Activated naive CD8-positive, alpha-beta T cell treated with anti-CD3 and anti-CD28 coated beads, Interleukin-2, amount 10 ng/mL, durations not matched to agents 7 days and 5 days (primary cell): ENCODE data around the gene CCSER1. TPM values are rescaled to one million over a fixed set of nuclear protein-coding genes. Genes with fewer than 3 reads are reported as not detected.

Experiments
- ATAC-seq: fragments of 150-1000 bp; cut with Tn5 transposase; one replicate; pipeline ENCODE4 v1.10.0; 2021; ENCODE audit warnings: low read depth, moderate library complexity
- POLR2A ChIA-PET: fragments of 350-600 bp; sonication (Branson Sonifier 250); formaldehyde crosslinking; loops from one replicate; lab custom pipeline; 2021; ENCODE audit warnings: antibody characterized with exemption; lab: Charles Lee
- DNase-seq: peaks from one replicate; pipeline ENCODE4 v3.0.0; 2021
- H3K27ac Mint-ChIP-seq: one replicate; pipeline ENCODE4 v1.8.0; 2022; ENCODE audit warnings: mild to moderate bottlenecking, mixed read lengths
- H3K27me3 Mint-ChIP-seq: one replicate; pipeline ENCODE4 v1.8.0; 2022; ENCODE audit warnings: mild to moderate bottlenecking, moderate library complexity, mixed read lengths
- H3K36me3 Mint-ChIP-seq: one replicate; pipeline ENCODE4 v1.8.0; 2021; ENCODE audit warnings: mild to moderate bottlenecking, mixed read lengths
- H3K4me1 Mint-ChIP-seq: one replicate; pipeline ENCODE4 v1.8.0; 2021; ENCODE audit warnings: mixed read lengths
- H3K4me3 Mint-ChIP-seq: one replicate; pipeline ENCODE4 v1.8.0; 2022; ENCODE audit warnings: mild to moderate bottlenecking, moderate library complexity, mixed read lengths
- H3K9me3 Mint-ChIP-seq: one replicate; pipeline ENCODE4 v1.8.0; 2021; ENCODE audit warnings: mixed read lengths
- total RNA-seq, 2 experiments: library from RNA; stranded (reverse); gene quantifications; one replicate each; pipeline ENCODE4 v1.2.3, GENCODE V29; 2021

Gene CCSER1
- total RNA-seq, 2 experiments from 2014 or later = 0.64 TPM; not detected in 1

DNA sequence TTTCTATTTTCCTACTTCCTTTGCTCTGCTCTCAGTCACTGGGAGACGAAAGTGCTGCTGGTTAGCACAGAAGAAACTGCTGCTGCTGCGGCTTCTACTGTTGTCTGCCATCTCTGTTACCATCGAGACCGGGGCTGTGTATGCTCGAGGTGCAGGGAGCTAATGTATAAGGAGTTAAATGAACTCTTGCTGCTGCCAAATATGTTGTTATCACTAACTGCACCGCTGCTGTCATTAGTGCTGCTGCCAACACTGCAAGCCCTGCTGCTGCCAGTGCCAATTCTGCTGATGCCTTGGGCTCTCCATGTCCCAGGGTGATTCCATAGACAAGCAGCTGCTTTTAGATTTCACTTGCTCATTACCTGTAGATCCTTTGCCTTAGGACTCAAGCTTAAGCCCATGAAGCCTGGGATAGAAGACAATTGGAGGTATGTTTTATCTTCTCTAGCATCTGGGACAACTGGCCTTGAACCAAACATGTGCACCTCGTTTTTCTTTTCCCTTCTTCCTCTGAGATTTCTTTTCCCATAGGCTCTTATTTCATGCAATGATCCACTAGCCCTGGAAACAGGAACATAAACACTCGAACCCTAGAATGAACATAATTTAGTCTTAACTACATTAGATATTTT is 107.8 kb downstream of the CCSER1 start:
- Mint-ChIP-seq H3K27me3 (no peaks in the 10 kb centered on the region), H3K36me3 (no peaks in the 10 kb centered on the region), H3K9me3 (no peaks in the 10 kb centered on the region), H3K27ac (no peak overlapping the region), H3K4me3 (no peak overlapping the region), H3K4me1 (no peaks in the 10 kb centered on the region)
- ATAC-seq (no peak), DNase-seq (no peak)
- POLR2A ChIA-PET = no interaction called here

DNA sequence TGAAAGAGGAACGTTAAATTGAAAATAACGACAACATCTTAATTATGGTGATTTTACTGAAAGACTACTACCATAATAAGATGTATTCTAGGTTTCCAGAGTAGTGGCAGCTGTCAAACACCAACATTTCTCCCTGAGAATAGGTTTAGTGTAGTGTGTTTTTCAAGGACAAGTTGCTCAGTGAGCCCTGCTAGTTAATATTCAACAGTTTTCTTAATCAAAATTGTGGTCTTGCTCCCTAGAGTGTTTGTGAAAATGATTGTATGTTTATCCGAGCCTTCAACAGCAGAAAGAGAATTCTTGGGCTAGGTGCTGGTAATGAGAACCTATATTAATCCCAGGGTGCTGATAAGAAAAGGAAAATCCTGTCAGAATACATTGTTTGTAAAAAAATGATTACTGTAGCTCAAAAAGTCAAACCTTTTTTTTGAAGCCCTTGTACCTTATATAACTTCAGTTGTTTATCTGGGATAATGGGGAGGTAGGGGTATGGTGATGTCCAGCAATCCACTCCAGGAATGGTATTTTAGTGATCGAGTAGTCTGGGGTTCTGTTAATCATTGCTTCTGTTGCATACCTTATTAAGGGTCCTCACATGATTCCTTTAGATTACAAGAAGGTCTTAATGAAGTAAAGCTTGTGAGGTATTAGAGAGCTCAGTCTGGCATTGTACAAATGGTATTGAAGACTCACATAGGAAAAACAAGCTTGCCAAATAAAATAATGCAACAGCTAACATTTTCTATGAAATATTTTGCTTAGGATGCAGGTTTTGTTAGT is 110.7 kb downstream of the CCSER1 start:
- ATAC-seq (no peak), DNase-seq (no peak)
- H3K27me3 Mint-ChIP-seq = no peaks in the 10 kb centered on the region
- H3K36me3 Mint-ChIP-seq = no peaks in the 10 kb centered on the region
- H3K4me3 Mint-ChIP-seq = no peak overlapping the region
- no peak overlapping the region for H3K27ac Mint-ChIP-seq
- H3K9me3 Mint-ChIP-seq = no peaks in the 10 kb centered on the region
- POLR2A ChIA-PET = no interaction called here
- no peaks in the 10 kb centered on the region for H3K4me1 Mint-ChIP-seq

DNA sequence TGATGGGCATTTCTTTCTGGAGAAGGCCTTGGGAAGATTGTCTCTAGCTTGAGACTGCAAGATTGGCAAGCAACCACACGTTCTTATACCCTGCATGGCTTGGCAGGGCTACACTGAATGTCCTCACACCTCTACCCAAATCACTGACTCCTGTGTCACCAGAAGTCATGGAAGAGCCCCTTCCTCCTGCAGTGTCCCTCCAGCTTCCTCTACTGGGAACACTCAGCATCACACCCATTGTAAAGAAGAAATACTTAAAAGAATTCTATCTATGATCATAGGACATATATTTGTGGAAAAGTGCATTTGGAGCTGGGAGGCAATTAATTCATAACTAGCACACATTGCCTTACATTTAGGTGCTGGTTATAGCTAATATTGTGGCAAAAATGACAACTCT is 113.1 kb downstream of the CCSER1 start:
- Mint-ChIP-seq H3K27me3 (no peaks in the 10 kb centered on the region), H3K36me3 (no peaks in the 10 kb centered on the region), H3K4me1 (no peaks in the 10 kb centered on the region), H3K4me3 (no peak overlapping the region), H3K27ac (no peak overlapping the region), H3K9me3 (no peaks in the 10 kb centered on the region)
- ATAC-seq (no peak), DNase-seq (no peak)
- POLR2A ChIA-PET = no interaction called here

DNA sequence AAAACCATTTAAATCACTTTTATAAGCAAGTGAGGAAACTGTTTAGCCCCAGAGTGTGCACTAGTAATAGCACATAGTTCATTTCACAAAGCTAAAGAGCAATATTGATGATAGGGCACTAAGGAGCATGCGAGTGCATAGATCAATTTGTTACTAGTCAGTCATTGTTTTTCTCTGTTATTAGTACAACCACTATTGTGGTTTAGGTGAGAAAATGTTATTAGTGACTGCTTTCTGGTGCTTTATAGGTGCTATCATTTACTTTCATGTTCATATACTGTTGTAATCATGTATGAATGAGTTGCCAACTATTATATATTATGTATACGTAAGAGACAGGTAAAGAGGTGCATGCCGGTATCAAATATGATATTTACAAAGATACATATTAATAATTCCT is 113.8 kb downstream of the CCSER1 start:
- no peak for ATAC-seq
- H3K9me3 Mint-ChIP-seq = no peaks in the 10 kb centered on the region
- H3K36me3 Mint-ChIP-seq = no peaks in the 10 kb centered on the region

DNA sequence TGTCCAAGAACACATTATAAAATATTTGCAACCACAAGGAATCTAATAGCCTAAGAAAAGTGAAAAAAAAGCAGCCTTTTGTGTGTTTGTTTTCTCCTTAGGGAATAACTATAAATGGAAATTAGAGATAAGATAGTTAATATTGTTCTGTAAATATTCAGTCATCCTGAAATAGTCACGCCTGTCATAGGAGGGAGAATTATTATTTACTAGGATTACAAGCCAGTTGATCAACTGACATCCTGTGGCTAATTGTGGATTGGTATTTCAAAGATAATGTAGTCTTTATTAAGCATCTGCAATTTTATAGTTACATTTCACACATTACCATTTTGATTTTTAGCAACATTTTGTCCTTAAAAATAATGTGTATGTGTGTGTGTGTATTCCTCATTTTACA is 118.6 kb downstream of the CCSER1 start:
- no peaks in the 10 kb centered on the region for H3K4me1 Mint-ChIP-seq
- no peaks in the 10 kb centered on the region for H3K27me3 Mint-ChIP-seq
- no peaks in the 10 kb centered on the region for H3K36me3 Mint-ChIP-seq
- no peak overlapping the region for H3K4me3 Mint-ChIP-seq
- no peak for ATAC-seq
- no peaks in the 10 kb centered on the region for H3K9me3 Mint-ChIP-seq
- H3K27ac Mint-ChIP-seq = no peak overlapping the region
- no peak for DNase-seq
- POLR2A ChIA-PET = no interaction called here

More for the DNA sequence above, 113.8 kb downstream of the CCSER1 start:
- H3K4me3 Mint-ChIP-seq = no peak overlapping the region
- H3K27me3 Mint-ChIP-seq = no peaks in the 10 kb centered on the region
- POLR2A ChIA-PET = no interaction called here
- no peak overlapping the region for H3K27ac Mint-ChIP-seq
- no peaks in the 10 kb centered on the region for H3K4me1 Mint-ChIP-seq
- no peak for DNase-seq

DNA sequence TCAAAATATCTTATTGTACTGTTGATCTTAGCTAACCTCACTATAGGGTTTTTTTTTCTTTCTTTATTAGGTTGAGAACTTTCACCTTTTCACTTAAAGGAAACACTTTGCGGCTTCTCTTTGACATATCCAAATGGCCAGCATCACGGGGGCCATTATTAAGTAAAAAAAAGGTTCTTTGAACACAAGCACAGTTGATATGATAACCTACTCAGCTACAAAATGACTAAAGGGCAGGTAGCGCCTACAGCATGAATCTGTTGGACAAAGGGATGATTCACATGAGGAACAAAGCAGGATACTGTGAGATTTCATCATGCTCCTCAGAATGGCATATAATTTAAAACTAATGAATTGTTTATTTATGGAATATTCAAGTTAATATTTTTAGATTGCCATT is 119.6 kb downstream of the CCSER1 start:
- no peak for DNase-seq
- no peaks in the 10 kb centered on the region for H3K36me3 Mint-ChIP-seq
- no peaks in the 10 kb centered on the region for H3K9me3 Mint-ChIP-seq
- no peaks in the 10 kb centered on the region for H3K27me3 Mint-ChIP-seq
- ATAC-seq = no peak
- POLR2A ChIA-PET = no interaction called here
- H3K4me1 Mint-ChIP-seq = no peaks in the 10 kb centered on the region
- no peak overlapping the region for H3K4me3 Mint-ChIP-seq
- H3K27ac Mint-ChIP-seq = no peak overlapping the region

DNA sequence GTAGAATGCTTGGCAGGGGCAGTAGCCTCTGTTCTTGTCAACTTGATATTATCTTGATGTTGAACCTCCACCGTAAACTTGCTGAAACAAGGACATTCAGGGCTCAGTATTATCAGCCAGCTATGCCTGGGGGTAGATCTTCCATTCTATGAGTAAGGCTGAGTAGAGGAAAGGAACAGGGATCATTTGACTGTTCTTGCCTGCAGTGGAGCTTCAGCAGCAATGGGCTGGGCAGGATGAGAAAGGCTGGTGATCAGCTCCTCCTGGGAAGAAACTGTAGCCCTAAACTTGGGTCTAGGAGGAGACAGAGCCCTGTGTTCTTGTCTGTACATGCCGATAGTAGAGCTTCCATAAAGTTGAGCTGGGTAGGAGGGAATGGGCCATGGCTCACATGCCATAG is 127.2 kb downstream of the CCSER1 start:
- Mint-ChIP-seq H3K9me3 (no peaks in the 10 kb centered on the region), H3K4me3 (no peak overlapping the region), H3K27me3 (no peaks in the 10 kb centered on the region), H3K27ac (no peak overlapping the region), H3K36me3 (no peaks in the 10 kb centered on the region), H3K4me1 (no peaks in the 10 kb centered on the region)
- DNase-seq (no peak), ATAC-seq (no peak)
- POLR2A ChIA-PET = no interaction called here

DNA sequence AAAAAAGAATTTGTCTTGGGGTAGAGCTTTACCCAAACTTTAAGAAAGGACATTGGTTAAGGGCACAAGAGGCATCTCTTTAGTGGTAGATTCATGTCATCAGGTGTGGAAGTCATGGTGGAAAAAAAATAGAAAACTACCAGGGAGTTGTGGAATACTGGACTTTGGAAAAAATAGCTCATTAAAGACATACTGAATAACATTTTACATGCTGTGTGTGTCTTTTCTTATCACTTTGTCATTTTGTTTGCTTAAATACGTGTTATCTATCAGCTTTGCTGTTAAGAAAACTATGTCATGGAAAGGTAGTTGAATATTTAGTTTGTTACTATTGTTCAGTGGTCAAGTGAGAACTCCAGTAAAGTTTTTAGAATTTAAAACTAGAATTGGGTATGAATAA is 147.0 kb downstream of the CCSER1 start:
- Mint-ChIP-seq H3K27me3 (no peaks in the 10 kb centered on the region), H3K4me3 (no peak overlapping the region), H3K9me3 (no peaks in the 10 kb centered on the region), H3K36me3 (no peaks in the 10 kb centered on the region), H3K27ac (no peak overlapping the region), H3K4me1 (no peaks in the 10 kb centered on the region)
- DNase-seq = no peak
- no peak for ATAC-seq
- POLR2A ChIA-PET = no interaction called here

DNA sequence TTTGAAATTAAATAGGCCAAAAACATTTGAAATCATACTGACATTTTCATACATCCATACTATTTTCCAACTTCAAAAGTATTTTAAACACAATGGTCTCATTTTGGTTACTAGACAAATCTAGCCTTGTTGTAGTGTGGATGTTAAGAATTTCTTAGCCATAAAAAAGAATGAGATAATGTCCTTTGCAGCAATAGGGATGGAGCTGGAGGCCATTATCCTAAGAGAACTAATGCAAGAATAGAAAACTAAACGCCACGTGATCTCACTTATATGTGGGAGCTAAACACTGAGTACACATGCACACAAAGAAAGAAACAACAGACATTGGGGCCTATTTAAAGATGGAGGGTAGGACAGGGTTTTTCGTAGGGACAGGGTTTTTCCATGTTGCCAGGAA is 153.8 kb downstream of the CCSER1 start:
- Mint-ChIP-seq H3K27me3 (no peaks in the 10 kb centered on the region), H3K4me3 (no peak overlapping the region), H3K36me3 (no peaks in the 10 kb centered on the region), H3K27ac (no peak overlapping the region), H3K9me3 (no peaks in the 10 kb centered on the region), H3K4me1 (no peaks in the 10 kb centered on the region)
- DNase-seq = no peak
- ATAC-seq = no peak
- POLR2A ChIA-PET = no interaction called here

DNA sequence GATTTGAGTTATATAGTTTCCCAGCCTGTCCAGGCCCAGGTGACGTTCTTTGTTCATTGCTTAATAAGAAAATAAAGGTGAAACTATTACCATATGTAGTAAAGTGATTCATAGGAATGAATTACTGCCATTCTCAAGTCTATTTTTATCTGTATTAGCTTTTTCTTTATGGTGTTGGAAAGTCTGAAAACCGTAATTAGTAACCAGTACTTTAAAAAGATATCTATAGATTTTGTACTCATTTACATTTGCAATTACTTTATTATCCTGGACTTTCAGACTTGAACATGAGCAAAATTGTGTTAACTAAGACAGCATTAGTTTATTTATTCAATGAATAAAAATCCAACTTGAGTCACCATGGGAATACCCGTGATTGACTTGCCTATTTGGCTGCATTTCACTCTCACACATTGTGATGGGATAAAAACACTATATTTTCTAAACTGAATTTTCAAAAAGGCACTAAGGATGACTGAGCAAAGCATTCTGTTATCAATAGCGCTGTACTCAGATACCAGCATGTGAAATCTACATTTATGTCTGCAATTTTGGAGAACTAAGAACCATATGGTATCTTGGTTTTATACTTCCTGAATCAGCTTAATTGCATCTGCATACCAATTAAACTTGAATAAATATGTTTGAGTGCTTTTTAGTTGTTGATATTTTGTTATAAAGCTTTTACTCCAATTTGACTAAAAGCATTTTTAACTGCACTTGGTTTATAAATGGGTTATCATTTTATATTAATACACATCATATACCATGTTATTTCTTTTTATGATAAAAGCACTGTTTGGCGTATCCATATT is 154.6 kb downstream of the CCSER1 start:
- ATAC-seq = no peak

DNA sequence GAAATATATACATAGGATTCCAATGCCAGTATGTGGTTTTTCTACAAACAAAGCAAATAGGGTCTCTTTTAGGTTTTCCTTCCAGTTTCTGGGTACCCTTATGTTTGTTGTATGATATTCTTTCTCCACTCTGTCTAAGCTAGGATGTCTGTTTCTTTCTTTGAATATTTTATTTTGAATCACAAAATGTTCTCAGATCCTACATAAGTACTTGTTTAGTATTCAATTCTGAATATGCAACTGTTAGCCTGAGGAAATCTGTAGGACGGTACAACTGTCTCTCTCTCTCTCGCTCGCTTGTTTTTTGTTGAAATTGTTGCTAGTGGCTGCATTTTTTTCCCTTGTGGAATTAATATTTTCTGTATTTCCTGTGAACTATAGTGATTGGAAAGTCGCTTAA is 163.2 kb downstream of the CCSER1 start:
- ATAC-seq (no peak), DNase-seq (no peak)
- Mint-ChIP-seq H3K9me3 (no peaks in the 10 kb centered on the region), H3K4me3 (no peak overlapping the region), H3K36me3 (no peaks in the 10 kb centered on the region), H3K27ac (no peak overlapping the region), H3K4me1 (no peaks in the 10 kb centered on the region), H3K27me3 (peaks cover 2% of the 10 kb centered on the region)
- POLR2A ChIA-PET = no interaction called here

More for the DNA sequence above, 154.6 kb downstream of the CCSER1 start:
- Mint-ChIP-seq H3K36me3 (no peaks in the 10 kb centered on the region), H3K27me3 (no peaks in the 10 kb centered on the region), H3K9me3 (no peaks in the 10 kb centered on the region), H3K27ac (no peak overlapping the region), H3K4me3 (no peak overlapping the region), H3K4me1 (no peaks in the 10 kb centered on the region)
- no peak for DNase-seq
- POLR2A ChIA-PET = no interaction called here

DNA sequence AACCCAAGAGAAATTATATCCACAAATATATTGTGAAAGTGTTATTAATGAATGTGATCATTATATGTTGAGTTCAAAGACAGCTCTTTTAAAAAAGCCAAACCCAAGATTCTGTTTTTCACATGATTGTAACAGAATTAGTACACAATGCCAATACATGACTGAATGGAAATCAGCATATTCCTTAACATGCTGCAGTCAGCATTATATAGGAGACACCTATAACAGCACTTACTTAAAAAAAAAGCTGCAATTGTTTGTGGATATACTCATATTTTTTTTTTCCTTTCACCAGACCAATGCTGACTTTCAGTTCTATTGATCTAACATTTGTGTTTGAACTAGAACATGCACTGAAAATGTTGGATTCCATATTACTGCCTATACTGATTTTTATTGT is 165.2 kb downstream of the CCSER1 start:
- H3K27me3 Mint-ChIP-seq = peaks cover 2% of the 10 kb centered on the region
- no peak overlapping the region for H3K27ac Mint-ChIP-seq
- no peak overlapping the region for H3K4me3 Mint-ChIP-seq
- no peaks in the 10 kb centered on the region for H3K4me1 Mint-ChIP-seq
- no peaks in the 10 kb centered on the region for H3K36me3 Mint-ChIP-seq
- no peak for ATAC-seq
- POLR2A ChIA-PET = no interaction called here
- DNase-seq = no peak
- H3K9me3 Mint-ChIP-seq = no peaks in the 10 kb centered on the region

DNA sequence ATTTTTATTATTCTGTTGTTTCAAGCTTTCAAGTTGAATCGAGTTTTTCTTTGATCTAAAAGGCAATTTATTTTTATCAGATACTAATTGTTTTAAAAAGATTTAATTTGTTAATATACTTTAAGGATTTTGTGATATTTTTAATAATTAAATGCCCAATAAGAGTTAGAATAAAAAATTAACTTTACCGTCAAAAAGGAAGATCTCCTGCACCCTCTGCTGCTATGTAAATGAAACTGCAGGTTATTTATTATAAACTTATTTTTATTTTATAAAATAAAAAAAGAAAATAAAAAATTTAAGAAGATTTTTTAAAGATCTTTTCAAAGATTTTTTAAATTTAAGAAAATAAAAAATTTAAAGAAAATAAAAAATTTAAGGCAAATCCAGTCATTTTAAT is 166.1 kb downstream of the CCSER1 start:
- no peaks in the 10 kb centered on the region for H3K9me3 Mint-ChIP-seq
- no peak overlapping the region for H3K4me3 Mint-ChIP-seq
- H3K36me3 Mint-ChIP-seq = no peaks in the 10 kb centered on the region
- H3K27me3 Mint-ChIP-seq = no peaks in the 10 kb centered on the region
- POLR2A ChIA-PET = no interaction called here
- no peaks in the 10 kb centered on the region for H3K4me1 Mint-ChIP-seq
- DNase-seq (no peak), ATAC-seq (no peak)
- H3K27ac Mint-ChIP-seq = no peak overlapping the region

DNA sequence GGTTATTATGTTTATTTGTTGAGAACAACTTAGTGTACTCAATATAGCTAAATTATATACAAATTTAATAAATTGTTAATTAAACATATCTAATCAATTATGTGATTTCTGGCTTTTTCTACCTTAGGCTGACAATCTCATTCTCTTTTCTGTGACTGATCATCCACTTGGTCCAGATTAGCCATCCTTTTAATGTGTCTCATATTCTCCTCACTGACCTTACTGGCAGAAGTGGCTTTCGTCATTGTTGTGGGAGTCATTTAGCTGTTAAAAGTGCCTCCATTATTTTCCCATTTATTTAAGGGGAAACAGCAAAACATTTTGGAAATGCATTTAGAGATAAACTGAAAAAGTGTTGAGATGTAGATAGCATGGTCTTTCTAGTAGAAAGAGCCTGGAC is 172.2 kb downstream of the CCSER1 start:
- DNase-seq (no peak), ATAC-seq (no peak)
- no peaks in the 10 kb centered on the region for H3K4me1 Mint-ChIP-seq
- POLR2A ChIA-PET = no interaction called here
- H3K27me3 Mint-ChIP-seq = peaks cover 3% of the 10 kb centered on the region
- no peaks in the 10 kb centered on the region for H3K36me3 Mint-ChIP-seq
- H3K27ac Mint-ChIP-seq = no peak overlapping the region
- no peak overlapping the region for H3K4me3 Mint-ChIP-seq
- H3K9me3 Mint-ChIP-seq = no peaks in the 10 kb centered on the region
